Esophagus (tissue), 2 donors: ENCODE results near the gene SH3PXD2A. TPM values are rescaled to one million over a fixed set of nuclear protein-coding genes. Genes with fewer than 3 reads are reported as not detected.

Experiments used
- H3K27ac ChIP-seq, 2 donors: one replicate each; pipeline ENCODE4 v1.5.1; 2013; ENCODE audit warnings: low read depth in 2 of 2, mild to moderate bottlenecking in 2 of 2, inconsistent platforms in 1 of 2, low read length in 1 of 2, moderate library complexity in 1 of 2
- H3K27me3 ChIP-seq, 2 donors: one replicate each; pipeline ENCODE4 v1.6.1; 2013; ENCODE audit warnings: low read length in 2 of 2, control low read depth in 1 of 2, mild to moderate bottlenecking in 1 of 2; ENCODE audit not compliant: insufficient read depth in 2 of 2, control insufficient read depth in 1 of 2
- H3K36me3 ChIP-seq, 2 donors: one replicate each; pipeline ENCODE4 v1.6.1; 2013; ENCODE audit warnings: low read length in 1 of 2; ENCODE audit not compliant: control insufficient read depth in 2 of 2, insufficient read depth in 2 of 2
- H3K4me1 ChIP-seq, 2 donors: one replicate each; pipeline ENCODE4 v1.6.1; 2013; ENCODE audit warnings: low read length in 1 of 2; ENCODE audit not compliant: control insufficient read depth in 2 of 2, insufficient read depth in 2 of 2
- H3K4me3 ChIP-seq, 2 donors: one replicate each; pipeline ENCODE4 v1.5.1; 2013; ENCODE audit warnings: low read length in 2 of 2, mild to moderate bottlenecking in 2 of 2, low read depth in 1 of 2, moderate library complexity in 1 of 2
- H3K9me3 ChIP-seq, 2 donors: one replicate each; pipeline ENCODE4 v1.6.1; 2013; ENCODE audit warnings: mild to moderate bottlenecking in 2 of 2, low read depth in 1 of 2, low read length in 1 of 2, moderate library complexity in 1 of 2; ENCODE audit not compliant: control insufficient read depth in 2 of 2, insufficient read depth in 1 of 2
- WGBS, 2 donors: extraction: QIAGEN DNeasy Blood & Tissue Kit; methylation state at CpG; one replicate each; pipeline ENCODE4 v1.1.7; 2013; 5-methylcytosine and 5-hydroxymethylcytosine counted together
- polyA plus RNA-seq, 2 donors: library from polyadenylated mRNA; stranded (reverse); fragments of 200-250 nt; gene quantifications; one replicate each; pipeline ENCODE4 v1.2.3, GENCODE V29; 2013
- donor health status: healthy with polysubstance abuse.
- donor health status: Bipolar disorder and iron deficiency.

SH3PXD2A gene
- polyA plus RNA-seq, 2 donors = 14.9 to 34.2 TPM

DNA sequence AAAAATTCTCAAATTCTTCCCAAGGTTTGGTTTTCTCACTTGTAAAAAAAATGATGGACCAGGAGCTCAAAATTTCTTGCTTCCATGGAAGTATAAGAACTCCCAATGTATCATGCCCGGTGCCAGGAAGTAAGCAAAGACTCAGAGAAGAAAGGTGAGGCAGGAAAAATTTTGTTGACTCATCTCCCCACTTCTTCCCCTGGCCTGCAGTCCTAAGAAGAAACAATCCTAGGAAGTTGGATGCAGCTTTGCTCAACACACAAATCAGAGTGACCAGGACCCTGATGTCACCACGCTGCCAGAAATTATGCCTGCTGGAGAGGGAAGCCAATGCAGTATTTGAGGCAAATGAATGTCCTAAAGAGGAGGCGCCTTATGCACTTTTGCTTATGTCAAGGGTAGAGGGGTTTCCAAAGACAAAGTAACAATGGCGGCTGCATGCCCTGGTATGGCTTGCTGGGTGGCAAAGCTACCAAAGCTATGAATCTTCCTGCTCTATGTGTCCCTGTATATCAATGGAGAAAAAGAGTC lies 198.2 kb downstream of the SH3PXD2A start:
- Histone ChIP-seq H3K4me3 (no peak overlapping the region), H3K4me1 (peaks cover 16 to 39% of the 10 kb centered on the region in 2 donors), H3K27me3 (no peaks in the 10 kb centered on the region), H3K36me3 (peaks cover 9 to 24% of the 10 kb centered on the region in 2 donors), H3K27ac (no peak overlapping the region), H3K9me3 (peaks cover 0 to 3% of the 10 kb centered on the region in 2 donors)
- WGBS, 2 donors = 92 to 94% methylated on average over 4 of the region's 4 CpGs

GRCh38 chr10:103654925-103655324 lies 200.5 kb downstream of the SH3PXD2A start:
- Histone ChIP-seq H3K4me3 (no peak overlapping the region), H3K4me1 (peaks cover 20 to 34% of the 10 kb centered on the region in 2 donors), H3K36me3 (peaks cover 9 to 31% of the 10 kb centered on the region in 2 donors), H3K9me3 (peaks cover 0 to 3% of the 10 kb centered on the region in 2 donors), H3K27me3 (no peaks in the 10 kb centered on the region), H3K27ac (no peak overlapping the region)
- WGBS, 2 donors = 63 to 79% methylated on average over 4 of the region's 4 CpGs

DNA sequence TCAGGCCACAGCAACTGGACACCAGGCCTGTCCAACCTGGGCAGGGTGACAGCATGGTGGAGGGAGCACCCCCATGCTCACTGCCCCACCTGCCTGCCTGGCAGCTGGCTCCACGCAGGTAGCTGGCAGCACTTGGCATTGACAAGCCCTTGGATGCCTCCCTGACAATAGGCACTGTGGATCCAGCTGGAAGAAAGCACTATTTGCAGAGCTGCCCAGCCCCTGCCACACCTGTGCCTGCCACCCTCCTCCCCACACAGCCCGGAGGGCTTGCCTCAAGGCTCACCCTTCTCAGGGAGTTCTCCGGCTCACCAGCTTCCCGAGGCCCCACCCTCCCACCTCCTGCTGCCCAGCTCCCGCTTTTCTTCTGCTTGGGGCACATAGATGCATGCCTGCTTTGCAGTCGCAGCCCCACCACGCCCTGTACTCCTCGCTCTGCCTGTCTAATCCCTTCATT lies 201.8 kb downstream of the SH3PXD2A start:
- H3K27me3 ChIP-seq = no peaks in the 10 kb centered on the region
- peaks cover under 1 to 25% of the 10 kb centered on the region in 2 donors for H3K36me3 ChIP-seq
- no peaks in the 10 kb centered on the region for H3K9me3 ChIP-seq
- H3K4me1 ChIP-seq = peaks cover 24 to 36% of the 10 kb centered on the region in 2 donors
- 41 to 46% methylated on average over 8 of the region's 8 CpGs for WGBS, 2 donors
- peak overlapping the region; percentile 52 to 79 for H3K27ac ChIP-seq
- no peak overlapping the region for H3K4me3 ChIP-seq

DNA sequence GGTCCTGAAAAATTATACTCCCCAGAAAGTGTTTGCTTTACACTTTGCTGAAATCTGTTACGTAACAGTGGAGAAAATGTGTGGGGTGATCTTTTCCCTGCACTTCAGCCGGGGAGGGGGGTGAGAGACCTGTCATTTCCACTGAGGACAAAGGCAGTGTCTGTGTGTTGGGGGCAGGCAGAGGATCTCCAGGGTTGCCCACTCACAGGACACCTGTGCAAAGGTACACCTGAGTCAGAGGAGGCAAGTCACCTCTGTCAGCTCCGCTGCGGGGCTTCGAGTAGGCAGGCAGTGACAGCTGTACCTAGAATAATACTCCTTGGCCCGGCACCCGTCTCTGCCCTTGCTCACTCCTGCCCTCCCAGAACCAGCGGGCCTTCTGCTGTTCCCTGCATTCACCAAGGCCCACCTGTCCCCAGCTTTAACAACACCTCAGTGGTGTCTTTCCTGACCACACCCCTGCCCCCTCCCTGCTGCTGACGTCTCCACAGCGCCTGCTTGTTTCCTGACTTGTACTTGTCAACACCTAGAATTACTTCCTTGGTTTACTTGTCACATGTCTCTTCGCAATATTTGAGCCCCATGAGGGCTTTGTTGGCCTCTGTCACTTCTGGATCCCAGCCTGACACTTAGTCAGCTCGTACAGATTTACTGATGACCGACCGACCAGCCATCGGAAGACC lies 202.6 kb downstream of the SH3PXD2A start:
- Histone ChIP-seq H3K36me3 (peaks cover 0 to 17% of the 10 kb centered on the region in 2 donors), H3K4me3 (no peak overlapping the region), H3K27me3 (no peaks in the 10 kb centered on the region), H3K4me1 (peaks cover 25 to 41% of the 10 kb centered on the region in 2 donors), H3K9me3 (no peaks in the 10 kb centered on the region), H3K27ac (peak overlapping the region; percentile 52 to 79)
- WGBS, 2 donors = 40 to 60% methylated on average over 14 to 15 of the region's 15 CpGs

- Histone ChIP-seq H3K4me1 (peaks cover 25 to 45% of the 10 kb centered on the region in 2 donors), H3K27ac (peak overlapping the region; percentile 30 to 56), H3K4me3 (no peak overlapping the region), H3K9me3 (no peaks in the 10 kb centered on the region), H3K36me3 (peaks cover 0 to 21% of the 10 kb centered on the region in 2 donors), H3K27me3 (no peaks in the 10 kb centered on the region)
- WGBS, 2 donors = 62 to 63% methylated on average over 10 of the region's 10 CpGs
Measured at GRCh38 chr10:103651783-103652476, 203.4 kb downstream of the SH3PXD2A start.

- Histone ChIP-seq H3K9me3 (no peaks in the 10 kb centered on the region), H3K36me3 (peaks cover 0 to 24% of the 10 kb centered on the region in 2 donors), H3K27ac (no peak overlapping the region), H3K4me3 (no peak overlapping the region), H3K4me1 (peaks cover 25 to 45% of the 10 kb centered on the region in 2 donors), H3K27me3 (no peaks in the 10 kb centered on the region)
- 85 to 92% methylated on average over 1 of the region's 1 CpG for WGBS, 2 donors
Measured at GRCh38 chr10:103651333-103651732, 204.0 kb downstream of the SH3PXD2A start.

DNA sequence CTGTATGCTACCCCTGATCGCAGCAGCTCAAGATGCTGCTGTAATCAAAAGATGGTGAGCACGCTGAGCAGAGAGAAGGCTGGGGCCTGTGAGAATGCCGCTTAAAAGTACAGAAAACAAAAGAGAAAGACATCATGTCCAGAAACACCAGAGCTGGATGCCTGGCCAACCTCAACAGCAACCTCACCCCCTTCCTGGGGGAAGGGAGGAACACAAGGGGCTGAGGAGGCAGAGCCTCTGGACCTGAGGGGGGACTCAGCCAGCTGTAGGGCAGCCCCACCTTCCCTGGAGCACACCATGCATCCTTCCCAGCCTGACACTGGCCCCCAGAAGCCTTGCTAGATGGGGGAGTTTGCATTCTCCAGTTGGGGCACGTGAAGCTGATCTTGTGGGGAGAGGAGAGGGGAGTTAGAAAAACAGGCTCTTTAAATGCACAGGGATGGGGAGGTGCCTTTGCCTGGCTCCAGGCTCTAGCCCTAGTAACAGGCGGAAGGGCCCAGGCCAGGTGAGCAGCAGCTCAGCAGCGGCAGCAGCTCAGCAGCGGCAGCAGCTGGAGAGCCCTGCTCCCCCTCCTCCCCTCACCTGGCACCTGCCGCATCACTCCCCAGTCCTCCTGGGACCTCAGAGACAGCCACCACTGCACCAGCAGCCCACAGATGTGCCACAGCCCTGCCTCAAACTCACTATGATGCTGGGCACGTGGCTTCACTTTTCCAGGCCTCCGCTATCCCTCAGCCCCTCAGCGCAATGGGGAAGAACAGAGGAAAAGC lies 205.5 kb downstream of the SH3PXD2A start:
- H3K36me3 ChIP-seq = peaks cover 0 to 27% of the 10 kb centered on the region in 2 donors
- H3K4me3 ChIP-seq = no peak overlapping the region
- 71 to 83% methylated on average over 11 of the region's 11 CpGs for WGBS, 2 donors
- H3K9me3 ChIP-seq = no peaks in the 10 kb centered on the region
- H3K4me1 ChIP-seq = peaks cover 25 to 46% of the 10 kb centered on the region in 2 donors
- no peaks in the 10 kb centered on the region for H3K27me3 ChIP-seq
- peak overlapping the region; percentile 28 to 45 for H3K27ac ChIP-seq

GRCh38 chr10:103648636-103649532 lies 206.5 kb downstream of the SH3PXD2A start:
- Histone ChIP-seq H3K9me3 (no peaks in the 10 kb centered on the region), H3K36me3 (peaks cover 0 to 24% of the 10 kb centered on the region in 2 donors), H3K4me3 (no peak overlapping the region), H3K4me1 (peaks cover 21 to 40% of the 10 kb centered on the region in 2 donors), H3K27ac (peak overlapping the region; percentile 36 to 69), H3K27me3 (no peaks in the 10 kb centered on the region)
- 37 to 52% methylated on average over 18 of the region's 18 CpGs for WGBS, 2 donors
